B cell (primary cell): ENCODE results near the gene PRL.

Experiments
- CTCF ChIP-seq: fragments of 200-600 bp; IDR thresholded peaks from one replicate; pipeline ENCODE4 v1.8.0; 2022; ENCODE audit warnings: antibody characterized with exemption, mild to moderate bottlenecking
- EZH2 ChIP-seq: IDR thresholded peaks from 2 replicates; pipeline ENCODE4 v1.6.1; 2012; ENCODE audit warnings: borderline replicate concordance, low read depth, mild to moderate bottlenecking, moderate library complexity, low read length; ENCODE audit not compliant: insufficient read depth, poor library complexity, severe bottlenecking

- no peak for TF ChIP-seq CTCF
- TF ChIP-seq EZH2 = no peak
Measured at GRCh38 chr6:22288721-22289120, 8.1 kb downstream of the PRL start.
